GM10248 (cell line): ENCODE measurements around the gene TTC9C.

Source experiments
- CTCF ChIA-PET: fragments of 300-600 bp; sonication (Branson Sonifier 250); formaldehyde crosslinking; extraction: SDS; loops from one replicate; lab custom pipeline; 2021; ENCODE audit warnings: antibody characterized with exemption; lab: Yijun Ruan, JAX
- POLR2A ChIA-PET: fragments of 350-650 bp; sonication (Branson Sonifier 250); formaldehyde crosslinking; extraction: SDS; loops from one replicate; lab custom pipeline; 2020; ENCODE audit warnings: antibody characterized with exemption; lab: Yijun Ruan, JAX
- DNase-seq: peaks from one replicate; pipeline ENCODE4 v3.0.0; 2012; ENCODE audit errors: extremely low spot score
- CTCF ChIP-seq: IDR thresholded peaks from 2 replicates; pipeline ENCODE4 v1.5.1; 2012; ENCODE audit warnings: mild to moderate bottlenecking, low read depth; ENCODE audit errors: extremely low read depth, missing control alignments, control extremely low read depth

The TTC9C gene

GRCh38 chr11:62709247-62710000, 18.9 kb upstream of the TTC9C start:
- CTCF ChIA-PET = interaction anchor here (1.0 to 9.1 kb wide), 11 partner anchors 15 to 153 kb away, joined by 3 to 79 read pairs (median 5); partner anchors contain the start of genes C11orf98, CSKMT, HNRNPUL2 and LRRN4CL

GRCh38 chr11:62710001-62710345, 18.3 kb upstream of the TTC9C start:
- TF ChIP-seq CTCF = no peak
- ChIA-PET POLR2A (interaction anchor here (1.0 to 4.3 kb wide), 6 partner anchors 17 to 131 kb away, joined by 3 to 18 read pairs (median 6); partner anchors contain the start of genes C11orf98, CSKMT, HNRNPUL2 and TMEM179B), CTCF (interaction anchor here (1.0 to 9.1 kb wide), 8 partner anchors 16 to 152 kb away, joined by 3 to 79 read pairs (median 5); partner anchors contain the start of genes HNRNPUL2 and LRRN4CL)
- DNase-seq = no peak

More at GRCh38 chr11:62709247-62710000, 18.9 kb upstream of the TTC9C start:
- DNase-seq = peak; percentile 93
- POLR2A ChIA-PET = interaction anchor here (0.6 to 4.3 kb wide), 10 partner anchors 18 to 146 kb away, joined by 3 to 18 read pairs (median 5); partner anchors contain the start of genes C11orf98, CSKMT, HNRNPUL2 and TMEM179B
- peak; percentile 9 for TF ChIP-seq CTCF

GRCh38 chr11:62712276-62712812, 15.9 kb upstream of the TTC9C start:
- no peak for DNase-seq
- POLR2A ChIA-PET = no interaction called here
- TF ChIP-seq CTCF = no peak
- CTCF ChIA-PET = interaction anchor here (1.0 to 2.8 kb wide), 2 partner anchors 11 to 18 kb away, joined by 3 to 10 read pairs; no protein-coding TSS in a partner anchor

GRCh38 chr11:62712861-62713260, 15.4 kb upstream of the TTC9C start:
- CTCF ChIA-PET = interaction anchor here (1.0 to 2.8 kb wide), 2 partner anchors 11 to 19 kb away, joined by 3 to 10 read pairs; no protein-coding TSS in a partner anchor
- POLR2A ChIA-PET = no interaction called here
- TF ChIP-seq CTCF = no peak
- no peak for DNase-seq

- POLR2A ChIA-PET = interaction anchor here (0.7 to 0.8 kb wide), 2 partner anchors 13 to 48 kb away, joined by 4 to 5 read pairs; partner anchors contain the start of genes C11orf98 and CSKMT
- no peak for TF ChIP-seq CTCF
- no peak for DNase-seq
- CTCF ChIA-PET = interaction anchor here (1.0 to 2.8 kb wide), 2 partner anchors 10 to 19 kb away, joined by 3 to 10 read pairs; no protein-coding TSS in a partner anchor
Measured at GRCh38 chr11:62713343-62713742, 14.9 kb upstream of the TTC9C start.
